HepG2 (cell line): Measurements from ENCODE around the gene CST3. TPM values are rescaled to one million over a fixed set of nuclear protein-coding genes. Genes with fewer than 3 reads are reported as not detected.

Experiments
- ELF3 ChIP-seq: IDR thresholded peaks from 2 replicates; pipeline ENCODE4 v1.6.1; 2016; ENCODE audit warnings: missing genetic modification reagents, missing compliant biosample characterization
- EP300 ChIP-seq, 3 experiments: sonication (generic) in 1 of 3; formaldehyde crosslinking in 1 of 3; IDR thresholded peaks; 2 replicates each; pipeline versions ENCODE4 v1.5.1 to v1.6.1; 2011 to 2020; ENCODE audit warnings: low read depth in 2 of 3, low read length in 2 of 3, borderline replicate concordance in 1 of 3, improper control_type of control experiment in 1 of 3, mild to moderate bottlenecking in 1 of 3, missing genetic modification reagents in 1 of 3, moderate library complexity in 1 of 3
- KAT2B ChIP-seq: fragments of 150-350 bp; IDR thresholded peaks from 2 replicates; pipeline ENCODE4 v1.6.1; 2014; ENCODE audit warnings: low read depth, low read length, borderline replicate concordance
- KLF9 ChIP-seq: IDR thresholded peaks from 2 replicates; pipeline ENCODE4 v1.6.1; 2016; ENCODE audit warnings: low read depth
- NBN ChIP-seq: fragments of 450-650 bp; conservative IDR thresholded peaks from 2 replicates; pipeline ENCODE4 v1.6.1; 2017
- NFE2L2 ChIP-seq: fragments of 150-350 bp; IDR thresholded peaks from 2 replicates; pipeline ENCODE4 v1.6.1; 2014; ENCODE audit warnings: low read length
- PAWR ChIP-seq: sonication (generic); formaldehyde crosslinking; IDR thresholded peaks from 2 replicates; pipeline ENCODE4 v1.4.0; 2020; ENCODE audit warnings: missing genetic modification reagents, mild to moderate bottlenecking, borderline replicate concordance
- PHF8 ChIP-seq: sonication (generic); formaldehyde crosslinking; IDR thresholded peaks from 2 replicates; pipeline ENCODE4 v1.5.0; 2020; ENCODE audit warnings: missing genetic modification reagents
- SIN3B ChIP-seq: fragments of 150-350 bp; IDR thresholded peaks from 2 replicates; pipeline ENCODE4 v1.6.1; 2014; ENCODE audit warnings: low read length
- SRF ChIP-seq: IDR thresholded peaks from 2 replicates; pipeline ENCODE4 v1.6.1; 2011; ENCODE audit warnings: mild to moderate bottlenecking, low read depth, low read length, moderate library complexity
- ZNF207 ChIP-seq: fragments of 450-650 bp; IDR thresholded peaks from 2 replicates; pipeline ENCODE4 v1.6.1; 2016; ENCODE audit warnings: antibody characterized with exemption, borderline replicate concordance
- ZNF264 ChIP-seq: sonication (generic); formaldehyde crosslinking; IDR thresholded peaks from 2 replicates; pipeline ENCODE4 v1.4.0; 2020; ENCODE audit warnings: missing genetic modification reagents
- ZNF746 ChIP-seq: sonication (generic); formaldehyde crosslinking; IDR thresholded peaks from 2 replicates; pipeline ENCODE4 v1.8.0; 2022; ENCODE audit warnings: mild to moderate bottlenecking, missing genetic modification reagents
- polyA plus RNA-seq, 8 experiments: library from polyadenylated mRNA; depleted of rRNA in 3 of 8; stranded (reverse) in 7 of 8; unstranded in 1 of 8; fragments of >200 nt; fragmentation: Illumina TruSeq in 4 of 8; extraction: Trizol in 4 of 8; gene quantifications; 2 replicates each; pipeline versions ENCODE4 v1.2.1 to v1.2.3, GENCODE V29; 2011 to 2016; ENCODE audit warnings: low read depth in 4 of 8, missing spikeins in 1 of 8, mixed read lengths in 1 of 8; ENCODE audit not compliant: insufficient read depth in 1 of 8
- total RNA-seq, 5 experiments: library from RNA; depleted of rRNA; stranded (reverse); fragments of >200 nt; fragmentation: Illumina TruSeq; extraction: Trizol; gene quantifications; 2 replicates each; pipeline ENCODE4 v1.2.3, GENCODE V29; 2016; ENCODE audit warnings: low read depth in 1 of 5
- TF ChIP-seq, protein P1 (sequence below): fragments of 450-650 bp; IDR thresholded peaks from 2 replicates; pipeline ENCODE4 v1.6.1; 2017; ENCODE audit warnings: mild to moderate bottlenecking
- TF ChIP-seq, protein P2 (sequence below): sonication (generic); formaldehyde crosslinking; IDR thresholded peaks from 2 replicates; pipeline ENCODE4 v1.4.0; 2020; ENCODE audit warnings: mild to moderate bottlenecking, low read depth, missing genetic modification reagents
- TF ChIP-seq, protein P3 (sequence below): sonication (generic); formaldehyde crosslinking; IDR thresholded peaks from one replicate; pipeline ENCODE4 v1.5.1; 2020; ENCODE audit warnings: mild to moderate bottlenecking, missing genetic modification reagents; ENCODE audit errors: not compliant biosample characterization

CST3 gene
- total and polyA plus RNA-seq, 2 of the 13 experiments (the other 11 are each of a cell fraction or from before 2014, with no cell fraction given) = 690 to 1,005 TPM

DNA sequence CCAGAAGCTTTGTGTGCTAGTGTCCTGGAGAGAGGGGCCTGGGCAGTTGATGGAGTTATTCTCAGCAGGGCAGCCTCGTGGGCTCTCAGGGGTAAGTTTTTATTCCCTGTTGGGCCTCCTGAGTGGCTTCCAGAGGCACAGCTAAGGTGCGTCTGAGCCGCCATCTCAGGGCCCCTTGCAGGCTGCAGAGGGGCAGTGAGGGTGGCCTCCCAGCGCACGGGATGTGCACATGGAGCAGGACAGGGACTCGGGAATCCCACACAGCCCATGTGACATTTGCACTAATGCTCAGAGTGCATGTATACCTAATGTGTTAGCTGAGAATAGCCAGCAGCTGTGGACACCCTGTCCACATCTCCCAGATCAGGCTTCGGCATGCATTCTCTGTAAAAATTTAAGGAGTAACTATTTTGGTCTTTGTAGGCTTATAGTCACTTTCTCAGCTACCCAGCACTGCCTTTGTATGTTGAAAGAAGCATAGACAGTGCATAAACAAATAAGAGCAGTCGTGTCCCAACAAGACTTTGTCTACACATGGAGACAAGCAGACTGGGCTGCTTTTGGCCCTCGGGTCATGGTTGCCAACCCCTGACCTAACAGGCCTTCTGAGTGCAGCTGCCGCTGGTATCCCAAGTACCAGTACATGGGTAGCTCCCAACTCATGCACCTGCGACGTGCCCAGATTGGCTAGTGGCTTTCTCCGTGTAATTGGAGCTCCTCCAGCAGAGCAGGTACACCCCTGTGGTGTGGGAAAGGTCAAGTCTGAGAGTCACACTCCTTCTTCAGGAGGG is 50.8 kb downstream of the CST3 start (continued):
- TF ChIP-seq, protein P1, sequence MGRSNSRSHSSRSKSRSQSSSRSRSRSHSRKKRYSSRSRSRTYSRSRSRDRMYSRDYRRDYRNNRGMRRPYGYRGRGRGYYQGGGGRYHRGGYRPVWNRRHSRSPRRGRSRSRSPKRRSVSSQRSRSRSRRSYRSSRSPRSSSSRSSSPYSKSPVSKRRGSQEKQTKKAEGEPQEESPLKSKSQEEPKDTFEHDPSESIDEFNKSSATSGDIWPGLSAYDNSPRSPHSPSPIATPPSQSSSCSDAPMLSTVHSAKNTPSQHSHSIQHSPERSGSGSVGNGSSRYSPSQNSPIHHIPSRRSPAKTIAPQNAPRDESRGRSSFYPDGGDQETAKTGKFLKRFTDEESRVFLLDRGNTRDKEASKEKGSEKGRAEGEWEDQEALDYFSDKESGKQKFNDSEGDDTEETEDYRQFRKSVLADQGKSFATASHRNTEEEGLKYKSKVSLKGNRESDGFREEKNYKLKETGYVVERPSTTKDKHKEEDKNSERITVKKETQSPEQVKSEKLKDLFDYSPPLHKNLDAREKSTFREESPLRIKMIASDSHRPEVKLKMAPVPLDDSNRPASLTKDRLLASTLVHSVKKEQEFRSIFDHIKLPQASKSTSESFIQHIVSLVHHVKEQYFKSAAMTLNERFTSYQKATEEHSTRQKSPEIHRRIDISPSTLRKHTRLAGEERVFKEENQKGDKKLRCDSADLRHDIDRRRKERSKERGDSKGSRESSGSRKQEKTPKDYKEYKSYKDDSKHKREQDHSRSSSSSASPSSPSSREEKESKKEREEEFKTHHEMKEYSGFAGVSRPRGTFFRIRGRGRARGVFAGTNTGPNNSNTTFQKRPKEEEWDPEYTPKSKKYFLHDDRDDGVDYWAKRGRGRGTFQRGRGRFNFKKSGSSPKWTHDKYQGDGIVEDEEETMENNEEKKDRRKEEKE = no peak
- peak in 1 of 2 experiments; percentile 21; a peak in 1 of 4 replicates for TF ChIP-seq EP300 (IDR thresholded peaks at IDR 0.05; ENCODE audit: low read depth in 2 of 2, low read length in 2 of 2)
- peak; percentile 27; the same call in 1 of the 2 replicates for TF ChIP-seq EP300 (CRISPR knock-in tag; IDR thresholded peaks at IDR 0.05; ENCODE audit: borderline replicate concordance)
- TF ChIP-seq KLF9 (CRISPR knock-in tag) = no peak
- TF ChIP-seq ZNF746 = no peak
- TF ChIP-seq KAT2B = no peak
- TF ChIP-seq ELF3 = 0 out of 2 replicates have a peak, but pooled peaks have one; percentile 9
- peak; percentile 50; the same call in 1 of the 2 replicates for TF ChIP-seq PHF8 (CRISPR knock-in tag)
- TF ChIP-seq, protein P2, sequence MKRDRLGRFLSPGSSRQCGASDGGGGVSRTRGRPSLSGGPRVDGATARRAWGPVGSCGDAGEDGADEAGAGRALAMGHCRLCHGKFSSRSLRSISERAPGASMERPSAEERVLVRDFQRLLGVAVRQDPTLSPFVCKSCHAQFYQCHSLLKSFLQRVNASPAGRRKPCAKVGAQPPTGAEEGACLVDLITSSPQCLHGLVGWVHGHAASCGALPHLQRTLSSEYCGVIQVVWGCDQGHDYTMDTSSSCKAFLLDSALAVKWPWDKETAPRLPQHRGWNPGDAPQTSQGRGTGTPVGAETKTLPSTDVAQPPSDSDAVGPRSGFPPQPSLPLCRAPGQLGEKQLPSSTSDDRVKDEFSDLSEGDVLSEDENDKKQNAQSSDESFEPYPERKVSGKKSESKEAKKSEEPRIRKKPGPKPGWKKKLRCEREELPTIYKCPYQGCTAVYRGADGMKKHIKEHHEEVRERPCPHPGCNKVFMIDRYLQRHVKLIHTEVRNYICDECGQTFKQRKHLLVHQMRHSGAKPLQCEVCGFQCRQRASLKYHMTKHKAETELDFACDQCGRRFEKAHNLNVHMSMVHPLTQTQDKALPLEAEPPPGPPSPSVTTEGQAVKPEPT (CRISPR knock-in tag) = peak; percentile 78; the same call in 1 of the 2 replicates
- TF ChIP-seq PAWR = no peak
- TF ChIP-seq NBN = no peak
- TF ChIP-seq NFE2L2 = no peak
- TF ChIP-seq ZNF207 = no peak
- TF ChIP-seq, protein P3, sequence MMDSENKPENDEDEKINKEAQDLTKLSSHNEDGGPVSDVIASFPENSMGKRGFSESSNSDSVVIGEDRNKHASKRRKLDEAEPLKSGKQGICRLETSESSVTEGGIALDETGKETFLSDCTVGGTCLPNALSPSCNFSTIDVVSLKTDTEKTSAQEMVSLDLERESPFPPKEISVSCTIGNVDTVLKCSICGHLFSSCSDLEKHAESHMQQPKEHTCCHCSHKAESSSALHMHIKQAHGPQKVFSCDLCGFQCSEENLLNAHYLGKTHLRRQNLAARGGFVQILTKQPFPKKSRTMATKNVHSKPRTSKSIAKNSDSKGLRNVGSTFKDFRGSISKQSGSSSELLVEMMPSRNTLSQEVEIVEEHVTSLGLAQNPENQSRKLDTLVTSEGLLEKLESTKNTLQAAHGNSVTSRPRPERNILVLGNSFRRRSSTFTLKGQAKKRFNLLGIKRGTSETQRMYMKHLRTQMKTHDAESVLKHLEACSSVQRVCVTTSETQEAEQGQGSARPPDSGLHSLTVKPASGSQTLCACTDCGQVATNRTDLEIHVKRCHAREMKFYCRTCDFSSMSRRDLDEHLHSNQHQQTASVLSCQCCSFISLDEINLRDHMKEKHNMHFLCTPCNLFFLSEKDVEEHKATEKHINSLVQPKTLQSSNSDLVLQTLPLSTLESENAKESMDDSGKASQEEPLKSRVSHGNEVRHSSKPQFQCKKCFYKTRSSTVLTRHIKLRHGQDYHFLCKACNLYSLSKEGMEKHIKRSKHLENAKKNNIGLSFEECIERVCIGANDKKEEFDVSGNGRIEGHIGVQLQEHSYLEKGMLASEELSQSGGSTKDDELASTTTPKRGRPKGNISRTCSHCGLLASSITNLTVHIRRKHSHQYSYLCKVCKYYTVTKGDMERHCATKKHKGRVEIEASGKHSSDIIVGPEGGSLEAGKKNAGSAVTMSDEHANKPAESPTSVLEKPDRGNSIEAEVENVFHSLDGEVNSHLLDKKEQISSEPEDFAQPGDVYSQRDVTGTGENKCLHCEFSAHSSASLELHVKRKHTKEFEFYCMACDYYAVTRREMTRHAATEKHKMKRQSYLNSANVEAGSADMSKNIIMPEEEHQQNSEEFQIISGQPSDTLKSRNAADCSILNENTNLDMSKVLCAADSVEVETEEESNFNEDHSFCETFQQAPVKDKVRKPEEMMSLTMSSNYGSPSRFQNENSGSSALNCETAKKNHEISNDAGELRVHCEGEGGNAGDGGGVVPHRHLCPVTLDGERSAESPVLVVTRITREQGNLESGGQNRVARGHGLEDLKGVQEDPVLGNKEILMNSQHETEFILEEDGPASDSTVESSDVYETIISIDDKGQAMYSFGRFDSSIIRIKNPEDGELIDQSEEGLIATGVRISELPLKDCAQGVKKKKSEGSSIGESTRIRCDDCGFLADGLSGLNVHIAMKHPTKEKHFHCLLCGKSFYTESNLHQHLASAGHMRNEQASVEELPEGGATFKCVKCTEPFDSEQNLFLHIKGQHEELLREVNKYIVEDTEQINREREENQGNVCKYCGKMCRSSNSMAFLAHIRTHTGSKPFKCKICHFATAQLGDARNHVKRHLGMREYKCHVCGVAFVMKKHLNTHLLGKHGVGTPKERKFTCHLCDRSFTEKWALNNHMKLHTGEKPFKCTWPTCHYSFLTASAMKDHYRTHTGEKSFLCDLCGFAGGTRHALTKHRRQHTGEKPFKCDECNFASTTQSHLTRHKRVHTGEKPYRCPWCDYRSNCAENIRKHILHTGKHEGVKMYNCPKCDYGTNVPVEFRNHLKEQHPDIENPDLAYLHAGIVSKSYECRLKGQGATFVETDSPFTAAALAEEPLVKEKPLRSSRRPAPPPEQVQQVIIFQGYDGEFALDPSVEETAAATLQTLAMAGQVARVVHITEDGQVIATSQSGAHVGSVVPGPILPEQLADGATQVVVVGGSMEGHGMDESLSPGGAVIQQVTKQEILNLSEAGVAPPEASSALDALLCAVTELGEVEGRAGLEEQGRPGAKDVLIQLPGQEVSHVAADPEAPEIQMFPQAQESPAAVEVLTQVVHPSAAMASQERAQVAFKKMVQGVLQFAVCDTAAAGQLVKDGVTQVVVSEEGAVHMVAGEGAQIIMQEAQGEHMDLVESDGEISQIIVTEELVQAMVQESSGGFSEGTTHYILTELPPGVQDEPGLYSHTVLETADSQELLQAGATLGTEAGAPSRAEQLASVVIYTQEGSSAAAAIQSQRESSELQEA (CRISPR knock-in tag) = no peak
- 0 out of 2 replicates have a peak, but pooled peaks have one; percentile 40 for TF ChIP-seq SIN3B
- 0 out of 2 replicates have a peak, but pooled peaks have one; percentile 41 for TF ChIP-seq ZNF264
- TF ChIP-seq SRF = no peak
